Smooth muscle cell (in vitro differentiated cells): ENCODE data around the gene LRP10. TPM values are rescaled to one million over a fixed set of nuclear protein-coding genes. Genes with fewer than 3 reads are reported as not detected.
"Not testable (repeated sequence)": the region's sequence is repeated elsewhere in the genome, so short reads cannot be mapped to it uniquely, and the experiment has no call there.

Experiments
- DNase-seq: peaks from one replicate; lab custom pipeline; 2025; ENCODE audit not compliant: unreplicated experiment; lab: John Stamatoyannopoulos, UW
- H2AFZ ChIP-seq: fragments of 200-600 bp; sonication (generic); 2 replicates; pipeline ENCODE4 v1.6.0; 2016; ENCODE audit warnings: antibody characterized with exemption, low read depth, mild to moderate bottlenecking
- H3F3A ChIP-seq: fragments of 200-600 bp; sonication (generic); 2 replicates; pipeline ENCODE4 v1.6.0; 2017; ENCODE audit warnings: antibody characterized with exemption, low read depth
- H3K27ac ChIP-seq: fragments of 200-600 bp; sonication (generic); 2 replicates; pipeline ENCODE4 v1.5.1; 2016; ENCODE audit warnings: low read depth, mild to moderate bottlenecking
- H3K27me3 ChIP-seq: fragments of 200-600 bp; sonication (generic); 2 replicates; pipeline ENCODE4 v1.6.1; 2016; ENCODE audit warnings: low read depth, mild to moderate bottlenecking
- H3K36me3 ChIP-seq: fragments of 200-600 bp; sonication (generic); 2 replicates; pipeline ENCODE4 v1.5.1; 2016; ENCODE audit warnings: low read depth
- H3K4me1 ChIP-seq: fragments of 200-600 bp; sonication (generic); 2 replicates; pipeline ENCODE4 v1.5.1; 2016; ENCODE audit warnings: low read depth
- H3K4me2 ChIP-seq: fragments of 200-600 bp; sonication (generic); 2 replicates; pipeline ENCODE4 v1.6.0; 2016; ENCODE audit warnings: mild to moderate bottlenecking
- H3K4me3 ChIP-seq: fragments of 200-600 bp; sonication (generic); 2 replicates; pipeline ENCODE4 v1.5.1; 2016; ENCODE audit warnings: mild to moderate bottlenecking
- H3K79me2 ChIP-seq: fragments of 200-600 bp; sonication (generic); 2 replicates; pipeline ENCODE4 v1.6.0; 2016; ENCODE audit warnings: low read depth, mild to moderate bottlenecking
- H3K9ac ChIP-seq: fragments of 200-600 bp; sonication (generic); 2 replicates; pipeline ENCODE4 v1.6.0; 2016; ENCODE audit warnings: low read depth
- H3K9me3 ChIP-seq: fragments of 200-600 bp; sonication (generic); replicated peaks from 2 replicates; pipeline ENCODE4 v1.5.1; 2016; ENCODE audit warnings: low read depth
- H4K20me1 ChIP-seq: fragments of 200-600 bp; sonication (generic); 2 replicates; pipeline ENCODE4 v1.6.0; 2016; ENCODE audit warnings: low read depth
- WGBS: methylation state at CpG from one replicate; pipeline ENCODE4 v1.1.7; 2016; ENCODE audit warnings: low lambda C conversion rate; 5-methylcytosine and 5-hydroxymethylcytosine counted together
- polyA plus RNA-seq: library from polyadenylated mRNA; unstranded; fragments of >200 nt; fragmentation: Nextera tagmentation; extraction: Ambion mirVana; gene quantifications from 2 replicates; pipeline ENCODE4 v1.2.1, GENCODE V29; 2016
- total RNA-seq: library from RNA; depleted of rRNA; stranded (reverse); fragments of >200 nt; gene quantifications from 2 replicates; pipeline ENCODE4 v1.2.3, GENCODE V29; 2014
- TF ChIP-seq, protein P1 (sequence below): fragments of 200-600 bp; sonication (generic); IDR thresholded peaks from 2 replicates; pipeline ENCODE4 v1.5.1; 2017; ENCODE audit warnings: borderline replicate concordance, mild to moderate bottlenecking, antibody characterized with exemption; ENCODE audit not compliant: insufficient read depth, poor library complexity, severe bottlenecking

The LRP10 gene
- total and polyA plus RNA-seq, 2 experiments from 2014 or later, result 38.8 to 87.1 TPM

DNA sequence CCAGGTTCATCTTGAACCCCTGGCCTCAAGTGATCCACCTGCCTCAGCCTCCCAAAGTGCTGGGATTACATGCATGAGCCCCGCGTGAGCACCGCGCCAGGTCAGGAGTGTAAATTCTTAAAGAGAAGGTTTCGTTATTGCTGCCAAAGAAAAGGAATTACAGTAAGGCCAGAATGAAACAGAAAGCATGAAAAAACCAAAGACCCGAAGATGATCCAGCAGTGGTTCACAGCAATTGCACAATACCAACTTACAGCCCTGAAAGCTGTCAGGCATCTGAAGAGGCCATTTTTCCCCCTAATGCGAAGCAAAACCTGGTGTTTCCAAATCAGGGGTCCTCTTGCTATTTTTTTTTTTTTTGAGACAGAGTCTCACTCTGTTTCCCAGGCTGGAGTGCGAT is 37.1 kb downstream of the LRP10 start:
- Histone ChIP-seq H2AFZ (no peak overlapping the region), H3K4me1 (no peaks in the 10 kb centered on the region), H3K36me3 (peaks cover 16% of the 10 kb centered on the region), H4K20me1 (peaks cover 3% of the 10 kb centered on the region), H3K4me2 (no peak overlapping the region), H3K79me2 (peaks cover 42% of the 10 kb centered on the region), H3F3A (peaks cover 3% of the 10 kb centered on the region), H3K27ac (no peak overlapping the region), H3K9me3 (no peaks in the 10 kb centered on the region), H3K27me3 (no peaks in the 10 kb centered on the region), H3K4me3 (no peak overlapping the region), H3K9ac (no peak overlapping the region)
- DNase-seq, result no peak
- WGBS, result 89% methylated on average over 8 of the region's 8 CpGs
- TF ChIP-seq, protein P1, sequence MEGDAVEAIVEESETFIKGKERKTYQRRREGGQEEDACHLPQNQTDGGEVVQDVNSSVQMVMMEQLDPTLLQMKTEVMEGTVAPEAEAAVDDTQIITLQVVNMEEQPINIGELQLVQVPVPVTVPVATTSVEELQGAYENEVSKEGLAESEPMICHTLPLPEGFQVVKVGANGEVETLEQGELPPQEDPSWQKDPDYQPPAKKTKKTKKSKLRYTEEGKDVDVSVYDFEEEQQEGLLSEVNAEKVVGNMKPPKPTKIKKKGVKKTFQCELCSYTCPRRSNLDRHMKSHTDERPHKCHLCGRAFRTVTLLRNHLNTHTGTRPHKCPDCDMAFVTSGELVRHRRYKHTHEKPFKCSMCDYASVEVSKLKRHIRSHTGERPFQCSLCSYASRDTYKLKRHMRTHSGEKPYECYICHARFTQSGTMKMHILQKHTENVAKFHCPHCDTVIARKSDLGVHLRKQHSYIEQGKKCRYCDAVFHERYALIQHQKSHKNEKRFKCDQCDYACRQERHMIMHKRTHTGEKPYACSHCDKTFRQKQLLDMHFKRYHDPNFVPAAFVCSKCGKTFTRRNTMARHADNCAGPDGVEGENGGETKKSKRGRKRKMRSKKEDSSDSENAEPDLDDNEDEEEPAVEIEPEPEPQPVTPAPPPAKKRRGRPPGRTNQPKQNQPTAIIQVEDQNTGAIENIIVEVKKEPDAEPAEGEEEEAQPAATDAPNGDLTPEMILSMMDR, result no peak

DNA sequence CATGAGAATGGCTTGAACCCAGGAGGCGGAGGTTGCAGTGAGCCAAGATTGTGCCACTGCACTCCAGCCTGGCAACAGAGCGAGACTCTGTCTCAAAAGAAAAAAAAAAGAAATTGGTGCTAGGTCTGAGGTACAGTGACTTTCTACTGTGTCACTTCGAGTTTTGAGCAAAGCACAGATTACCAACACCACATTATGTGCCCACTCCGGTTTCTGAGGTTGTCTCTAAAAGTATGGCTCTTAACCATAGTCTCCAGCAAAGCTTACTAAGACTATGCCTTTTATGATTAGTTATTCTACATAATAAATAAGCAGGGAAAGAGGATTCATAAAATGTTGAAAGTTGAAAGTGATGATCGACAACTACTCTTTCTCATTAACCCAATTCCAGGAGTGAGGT is 39.4 kb downstream of the LRP10 start:
- Histone ChIP-seq H3K79me2 (peaks cover 64% of the 10 kb centered on the region), H3K4me2 (no peak overlapping the region), H4K20me1 (peaks cover 3% of the 10 kb centered on the region), H3K9ac (no peak overlapping the region), H3K27me3 (no peaks in the 10 kb centered on the region), H3F3A (no peaks in the 10 kb centered on the region), H3K27ac (no peak overlapping the region), H3K4me1 (no peaks in the 10 kb centered on the region), H2AFZ (no peak overlapping the region), H3K4me3 (no peak overlapping the region), H3K36me3 (peaks cover 10% of the 10 kb centered on the region), H3K9me3 (no peaks in the 10 kb centered on the region)
- TF ChIP-seq, protein P1, result no peak
- 96% methylated on average over 5 of the region's 5 CpGs for WGBS
- DNase-seq, result no peak

DNA sequence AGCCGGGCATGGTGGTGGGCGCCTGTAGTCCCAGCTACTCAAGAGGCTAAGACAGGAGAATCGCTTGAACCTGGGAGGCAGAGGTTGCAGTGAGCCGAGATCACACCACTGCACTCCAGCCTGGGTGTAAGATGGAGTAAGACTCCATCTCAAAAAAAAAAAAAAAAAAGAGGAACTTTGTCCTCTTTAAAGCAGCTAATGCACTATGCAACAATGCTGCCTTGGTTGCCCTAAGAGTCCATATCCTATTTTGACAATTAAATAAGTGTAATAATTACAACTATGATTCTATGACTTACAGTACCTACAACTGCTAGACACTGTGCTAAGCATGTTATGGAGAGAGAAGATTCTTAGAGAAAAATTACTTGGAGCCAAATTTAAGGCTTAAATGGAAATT is 43.3 kb downstream of the LRP10 start:
- not testable (repeated sequence) for H2AFZ ChIP-seq, H3K4me2 ChIP-seq, H4K20me1 ChIP-seq, H3F3A ChIP-seq, H3K9me3 ChIP-seq, H3K36me3 ChIP-seq, H3K27me3 ChIP-seq, H3K27ac ChIP-seq, H3K4me3 ChIP-seq, H3K9ac ChIP-seq, DNase-seq
- WGBS, result 100% methylated on average over 4 of the region's 4 CpGs
- Histone ChIP-seq H3K4me1 (peaks cover 13% of the 10 kb centered on the region), H3K79me2 (peaks cover 80% of the 10 kb centered on the region)

DNA sequence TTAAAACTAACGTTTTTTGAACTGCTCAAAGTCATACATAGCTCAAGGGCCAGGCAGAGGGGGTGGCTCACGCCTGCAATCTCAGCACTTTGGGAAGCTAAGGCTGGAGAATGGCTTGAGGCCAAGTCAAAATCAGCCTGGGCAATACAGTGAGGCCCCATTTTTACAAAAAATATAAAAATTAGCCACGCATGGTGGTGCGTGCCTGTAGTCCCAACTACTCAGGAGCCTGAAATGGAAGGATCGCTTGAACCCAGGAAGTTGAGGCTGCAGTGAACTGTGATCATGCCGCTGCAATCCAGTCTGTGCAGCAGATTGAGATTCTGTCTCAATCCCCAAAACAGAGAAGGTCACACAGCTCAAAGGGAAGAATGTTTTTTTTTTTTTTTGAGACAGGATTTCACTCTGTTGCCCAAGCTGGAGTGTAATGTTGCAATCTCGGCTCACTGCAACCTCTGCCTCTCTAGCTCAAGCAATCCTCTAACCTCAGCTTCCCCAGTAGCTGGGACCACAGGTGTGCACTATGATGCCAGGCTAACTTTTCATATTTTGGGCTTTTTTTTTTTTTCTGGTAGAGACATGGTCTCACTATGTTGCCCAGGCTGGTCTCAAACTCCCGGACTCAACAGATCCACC is 44.5 kb downstream of the LRP10 start:
- H3K9me3 ChIP-seq, result no peaks in the 10 kb centered on the region
- peaks cover 3% of the 10 kb centered on the region for H4K20me1 ChIP-seq
- no peak overlapping the region for H2AFZ ChIP-seq
- peaks cover 74% of the 10 kb centered on the region for H3K79me2 ChIP-seq
- peaks cover 13% of the 10 kb centered on the region for H3K4me1 ChIP-seq
- no peak overlapping the region for H3K4me3 ChIP-seq
- 96% methylated on average over 8 of the region's 8 CpGs for WGBS
- no peak overlapping the region for H3K27ac ChIP-seq
- H3K36me3 ChIP-seq, result no peaks in the 10 kb centered on the region
- TF ChIP-seq, protein P1, result no peak
- peaks cover 8% of the 10 kb centered on the region for H3F3A ChIP-seq
- DNase-seq, result no peak
- no peak overlapping the region for H3K4me2 ChIP-seq
- no peak overlapping the region for H3K9ac ChIP-seq
- H3K27me3 ChIP-seq, result no peaks in the 10 kb centered on the region
